WI38 (cell line): ENCODE measurements around the gene CELF2.
"Not testable (repeated sequence)": the region's sequence is repeated elsewhere in the genome, so short reads cannot be mapped to it uniquely, and the experiment has no call there.

Source experiments
- H3K4me3 ChIP-seq: 2 replicates; pipeline ENCODE4 v1.5.1; 2011; ENCODE audit warnings: low read depth, mild to moderate bottlenecking, control low read depth, low read length
- CTCF ChIP-seq: IDR thresholded peaks from 2 replicates; pipeline ENCODE4 v1.5.1; 2012; ENCODE audit warnings: low read depth, mild to moderate bottlenecking, control low read depth, low read length

Gene CELF2

GRCh38 chr10:11178606-11179515 lies 161.2 kb downstream of the CELF2 start:
- TF ChIP-seq CTCF, result no peak
- no peak overlapping the region for H3K4me3 ChIP-seq

GRCh38 chr10:11179516-11180105 lies 161.9 kb downstream of the CELF2 start:
- H3K4me3 ChIP-seq, result no peak overlapping the region
- TF ChIP-seq CTCF, result no peak

- no peak for TF ChIP-seq CTCF
- H3K4me3 ChIP-seq, result no peak overlapping the region
Observed at GRCh38 chr10:11180228-11180627, 162.6 kb downstream of the CELF2 start.

- H3K4me3 ChIP-seq, result no peak overlapping the region
- TF ChIP-seq CTCF, result no peak
Observed at GRCh38 chr10:11181978-11182377, 164.3 kb downstream of the CELF2 start.

- no peak for TF ChIP-seq CTCF
Observed at GRCh38 chr10:11183015-11183414, 165.3 kb downstream of the CELF2 start.

GRCh38 chr10:11184093-11184492 lies 166.4 kb downstream of the CELF2 start:
- no peak for TF ChIP-seq CTCF

More at GRCh38 chr10:11183015-11183414, 165.3 kb downstream of the CELF2 start:
- H3K4me3 ChIP-seq, result no peak overlapping the region

GRCh38 chr10:11185128-11185665 lies 167.5 kb downstream of the CELF2 start:
- H3K4me3 ChIP-seq, result not testable (repeated sequence)

More at GRCh38 chr10:11184093-11184492, 166.4 kb downstream of the CELF2 start:
- H3K4me3 ChIP-seq, result no peak overlapping the region
